ENCODE results near the gene PSMA6.

PSMA6 gene

DNA sequence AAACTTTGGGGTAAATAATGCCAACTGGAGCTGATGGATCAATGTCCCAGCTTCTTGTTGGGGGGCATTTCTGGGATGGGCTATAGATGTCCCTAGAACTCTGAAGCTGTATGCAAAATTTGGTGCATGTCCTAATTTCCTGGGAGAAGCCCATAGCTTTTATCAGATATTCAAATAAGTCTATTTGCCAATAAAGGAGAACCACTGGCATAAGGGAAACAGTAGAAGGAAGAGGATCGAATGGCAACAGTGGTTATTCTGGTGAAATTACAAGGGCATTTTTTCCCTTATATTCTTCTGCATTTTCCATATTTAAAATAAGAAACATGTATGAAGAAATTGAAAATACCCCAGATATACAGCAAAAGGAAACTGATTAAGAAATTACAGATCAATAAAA is 34.2 kb downstream of the PSMA6 start:
- no peaks in the 10 kb centered on the region for H3K27me3 ChIP-seq (ENCODE audit: control insufficient read depth, low read length)
- H3K9me2 ChIP-seq (replicated peaks; ENCODE audit: control insufficient read depth, low read length) = no peaks in the 10 kb centered on the region
- H3K79me2 ChIP-seq (ENCODE audit: control insufficient read depth, low read length) = no peaks in the 10 kb centered on the region
- H3F3A ChIP-seq (ENCODE audit: control insufficient read depth, insufficient read depth) = peaks cover 2% of the 10 kb centered on the region; the same call in 1 of the 2 replicates
- H3K27ac ChIP-seq (ENCODE audit: low read depth, low read length) = no peak overlapping the region
- no peaks in the 10 kb centered on the region for H4K20me1 ChIP-seq (ENCODE audit: control insufficient read depth, insufficient read depth, low read depth, low read length)
- no peaks in the 10 kb centered on the region for H3K36me3 ChIP-seq (ENCODE audit: control insufficient read depth, low read length)
- H3K9me3 ChIP-seq (ENCODE audit: control insufficient read depth, insufficient read depth, low read length) = no peaks in the 10 kb centered on the region
- no peak overlapping the region for H3K4me2 ChIP-seq (ENCODE audit: low read length)
- no peak for TF ChIP-seq EZH2phosphoT487 (IDR thresholded peaks at IDR 0.05; ENCODE audit: borderline replicate concordance, low read length)
- TF ChIP-seq, protein P1, sequence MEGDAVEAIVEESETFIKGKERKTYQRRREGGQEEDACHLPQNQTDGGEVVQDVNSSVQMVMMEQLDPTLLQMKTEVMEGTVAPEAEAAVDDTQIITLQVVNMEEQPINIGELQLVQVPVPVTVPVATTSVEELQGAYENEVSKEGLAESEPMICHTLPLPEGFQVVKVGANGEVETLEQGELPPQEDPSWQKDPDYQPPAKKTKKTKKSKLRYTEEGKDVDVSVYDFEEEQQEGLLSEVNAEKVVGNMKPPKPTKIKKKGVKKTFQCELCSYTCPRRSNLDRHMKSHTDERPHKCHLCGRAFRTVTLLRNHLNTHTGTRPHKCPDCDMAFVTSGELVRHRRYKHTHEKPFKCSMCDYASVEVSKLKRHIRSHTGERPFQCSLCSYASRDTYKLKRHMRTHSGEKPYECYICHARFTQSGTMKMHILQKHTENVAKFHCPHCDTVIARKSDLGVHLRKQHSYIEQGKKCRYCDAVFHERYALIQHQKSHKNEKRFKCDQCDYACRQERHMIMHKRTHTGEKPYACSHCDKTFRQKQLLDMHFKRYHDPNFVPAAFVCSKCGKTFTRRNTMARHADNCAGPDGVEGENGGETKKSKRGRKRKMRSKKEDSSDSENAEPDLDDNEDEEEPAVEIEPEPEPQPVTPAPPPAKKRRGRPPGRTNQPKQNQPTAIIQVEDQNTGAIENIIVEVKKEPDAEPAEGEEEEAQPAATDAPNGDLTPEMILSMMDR (IDR thresholded peaks at IDR 0.05; ENCODE audit: low read depth, low read length, poor library complexity, severe bottlenecking) = no peak
- no peaks in the 10 kb centered on the region for H3K4me1 ChIP-seq (ENCODE audit: control insufficient read depth, low read length)
- no peak overlapping the region for H3K4me3 ChIP-seq (ENCODE audit: low read length)

DNA sequence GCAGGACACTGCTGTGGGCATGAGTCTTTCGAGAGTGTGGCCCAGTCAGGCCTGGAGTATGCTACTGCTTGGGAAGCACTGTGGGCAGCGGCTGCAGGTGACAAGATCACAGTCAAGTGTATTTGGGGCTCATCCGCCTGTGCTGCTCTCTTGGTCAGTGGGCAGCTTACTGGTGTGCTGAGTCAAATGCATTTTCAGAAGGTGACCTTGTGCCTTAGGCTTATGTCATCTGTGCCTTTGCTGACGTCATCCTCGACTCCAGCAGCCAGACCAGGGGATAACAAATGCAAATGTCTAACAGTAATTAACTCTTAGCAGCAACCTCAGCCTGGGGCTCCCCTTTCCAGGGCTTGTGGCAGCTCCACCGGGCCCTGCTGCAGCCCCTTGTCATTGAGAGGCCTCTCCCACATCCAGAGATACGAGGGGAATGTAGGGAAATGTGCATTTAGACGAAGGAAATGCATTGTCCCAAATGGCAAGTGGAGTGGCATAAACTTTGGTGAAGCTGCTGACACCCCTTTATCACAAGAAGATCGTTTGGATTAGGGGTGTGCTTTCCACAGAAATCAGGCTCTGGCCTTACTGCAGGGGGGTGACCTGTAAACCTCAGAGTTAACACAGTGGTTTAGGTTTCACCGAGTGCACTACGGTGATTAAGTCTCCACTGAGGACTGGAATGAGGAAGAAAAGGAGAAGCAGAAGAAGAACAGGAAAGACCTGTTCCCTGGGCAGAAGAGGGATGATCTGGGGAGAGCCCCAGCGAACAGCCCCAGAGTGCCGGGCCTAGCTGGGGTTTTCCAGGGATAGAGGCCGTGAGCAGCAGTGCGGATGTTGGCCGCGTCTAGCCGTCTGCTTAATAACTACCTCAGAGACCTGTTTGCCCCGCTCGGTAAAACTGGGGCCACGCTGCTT is 39.7 kb downstream of the PSMA6 start:
- TF ChIP-seq EZH2phosphoT487 (IDR thresholded peaks at IDR 0.05; ENCODE audit: borderline replicate concordance, low read length) = no peak
- TF ChIP-seq, protein P1 (IDR thresholded peaks at IDR 0.05; ENCODE audit: low read depth, low read length, poor library complexity, severe bottlenecking) = no peak
- Histone ChIP-seq H3F3A (ENCODE audit: control insufficient read depth, insufficient read depth) (no peaks in the 10 kb centered on the region), H4K20me1 (ENCODE audit: control insufficient read depth, insufficient read depth, low read depth, low read length) (no peaks in the 10 kb centered on the region), H3K9me2 (replicated peaks; ENCODE audit: control insufficient read depth, low read length) (no peaks in the 10 kb centered on the region), H3K27me3 (ENCODE audit: control insufficient read depth, low read length) (no peaks in the 10 kb centered on the region), H3K9me3 (ENCODE audit: control insufficient read depth, insufficient read depth, low read length) (no peaks in the 10 kb centered on the region), H3K36me3 (ENCODE audit: control insufficient read depth, low read length) (no peaks in the 10 kb centered on the region), H3K4me1 (ENCODE audit: control insufficient read depth, low read length) (0 out of 2 replicates have a peak, but pooled peaks cover 4% of the 10 kb centered on the region), H3K4me3 (ENCODE audit: low read length) (no peak overlapping the region), H3K27ac (ENCODE audit: low read depth, low read length) (no peak overlapping the region), H3K79me2 (ENCODE audit: control insufficient read depth, low read length) (no peaks in the 10 kb centered on the region), H3K4me2 (ENCODE audit: low read length) (no peak overlapping the region)

DNA sequence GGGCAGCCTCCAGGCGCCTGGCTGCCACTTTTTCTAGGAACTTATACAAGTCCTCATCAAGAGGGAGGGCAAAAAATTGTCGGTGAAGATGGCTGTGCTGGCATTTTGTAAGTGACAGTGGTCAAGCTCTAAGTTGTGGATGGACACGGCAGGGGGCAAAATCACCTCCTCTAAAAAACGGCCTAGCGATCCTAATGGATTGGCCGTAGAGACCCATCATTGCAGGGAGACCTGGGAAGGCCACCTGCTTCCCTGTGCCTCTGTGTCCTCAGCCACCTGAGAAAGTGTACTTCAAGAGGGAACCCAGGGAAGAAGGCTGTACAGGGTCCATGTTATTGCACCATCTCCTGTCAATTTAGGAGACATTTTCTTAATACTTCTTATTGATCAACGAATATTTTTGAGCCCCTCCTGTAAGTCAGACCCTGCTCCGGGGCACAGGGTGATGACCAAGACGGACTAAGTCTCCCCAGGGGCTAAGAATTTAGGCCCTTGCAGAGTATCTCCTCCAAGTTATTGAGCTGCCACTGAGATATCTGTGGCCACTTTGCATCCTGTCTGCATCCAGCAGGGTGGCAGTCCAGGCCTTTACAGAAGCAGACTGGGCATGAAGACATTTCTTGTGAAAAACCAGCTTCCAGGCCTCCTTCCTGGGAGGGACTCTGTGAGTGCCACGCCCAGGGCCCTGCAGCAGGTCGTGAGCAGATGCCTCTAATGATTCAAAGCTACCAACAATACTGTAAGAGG is 40.5 kb downstream of the PSMA6 start:
- Histone ChIP-seq H3F3A (ENCODE audit: control insufficient read depth, insufficient read depth) (no peaks in the 10 kb centered on the region), H3K9me3 (ENCODE audit: control insufficient read depth, insufficient read depth, low read length) (no peaks in the 10 kb centered on the region), H3K27ac (ENCODE audit: low read depth, low read length) (no peak overlapping the region), H3K9me2 (replicated peaks; ENCODE audit: control insufficient read depth, low read length) (no peaks in the 10 kb centered on the region), H3K36me3 (ENCODE audit: control insufficient read depth, low read length) (no peaks in the 10 kb centered on the region), H3K4me1 (ENCODE audit: control insufficient read depth, low read length) (0 out of 2 replicates have a peak, but pooled peaks cover 4% of the 10 kb centered on the region), H3K4me3 (ENCODE audit: low read length) (no peak overlapping the region), H4K20me1 (ENCODE audit: control insufficient read depth, insufficient read depth, low read depth, low read length) (no peaks in the 10 kb centered on the region), H3K79me2 (ENCODE audit: control insufficient read depth, low read length) (no peaks in the 10 kb centered on the region), H3K4me2 (ENCODE audit: low read length) (no peak overlapping the region), H3K27me3 (ENCODE audit: control insufficient read depth, low read length) (no peaks in the 10 kb centered on the region)
- no peak for TF ChIP-seq EZH2phosphoT487 (IDR thresholded peaks at IDR 0.05; ENCODE audit: borderline replicate concordance, low read length)
- TF ChIP-seq, protein P1 (IDR thresholded peaks at IDR 0.05; ENCODE audit: low read depth, low read length, poor library complexity, severe bottlenecking) = no peak

Data from DOHH2 (cell line).